Right renal pelvis (tissue), 4 donors: ENCODE data around the gene NMT2. TPM values are rescaled to one million over a fixed set of nuclear protein-coding genes. Genes with fewer than 3 reads are reported as not detected.
"Not testable (repeated sequence)": the region's sequence is repeated elsewhere in the genome, so short reads cannot be mapped to it uniquely, and the experiment has no call there.

Source experiments
- DNase-seq, 4 donors: peaks; one replicate each; pipeline ENCODE4 v3.0.0-alpha.2; 2013; ENCODE audit warnings: low read depth in 4 of 4, low spot score in 3 of 4, missing footprints in 1 of 4
- polyA plus RNA-seq, 4 donors: library from polyadenylated mRNA; unstranded; fragments of 120-200 nt; gene quantifications; one replicate each; pipeline ENCODE4 v1.2.1, GENCODE V29; 2013; ENCODE audit not compliant: insufficient read length in 4 of 4

Gene NMT2
- 10 to 100 TPM; 31.5 to 36.1 (median 35.2) TPM for polyA plus RNA-seq

GRCh38 chr10:15168291-15168785 is at the start of gene NMT2:
Gene NMT2 (minus strand): TSS chr10:15168693. CDS start chr10:15168612, 81 bp downstream.
- DNase-seq: peak; percentile 66 to 83 (median 68)

- no peak for DNase-seq
These were observed 48.2 kb upstream of the NMT2 start for GRCh38 chr10:15216700-15217099.

- no peak for DNase-seq
These were observed 45.7 kb upstream of the NMT2 start for GRCh38 chr10:15214237-15214636.

- no peak for DNase-seq
These were observed 45.0 kb upstream of the NMT2 start for GRCh38 chr10:15213461-15213861.

- DNase-seq: no peak
These were observed 43.0 kb upstream of the NMT2 start for GRCh38 chr10:15211464-15211979.

GRCh38 chr10:15210521-15210920 is 42.0 kb upstream of the NMT2 start:
- no peak for DNase-seq

- DNase-seq: peak; percentile 62 to 66 (median 64)
These were observed 41.5 kb upstream of the NMT2 start for GRCh38 chr10:15209827-15210509.

- no peak for DNase-seq
These were observed 39.7 kb upstream of the NMT2 start for GRCh38 chr10:15208221-15208620.

- not testable (repeated sequence) for DNase-seq
These were observed 38.9 kb upstream of the NMT2 start for GRCh38 chr10:15207410-15207809.

- DNase-seq: no peak
These were observed 34.1 kb upstream of the NMT2 start for GRCh38 chr10:15202639-15203038.

- not testable (repeated sequence) for DNase-seq
These were observed 33.8 kb upstream of the NMT2 start for GRCh38 chr10:15202301-15202621.

- no peak for DNase-seq
These were observed 33.3 kb upstream of the NMT2 start for GRCh38 chr10:15201589-15202300.

- no peak for DNase-seq
These were observed 32.1 kb upstream of the NMT2 start for GRCh38 chr10:15200626-15201025.

GRCh38 chr10:15197911-15198310 is 29.4 kb upstream of the NMT2 start:
- no peak for DNase-seq

GRCh38 chr10:15197276-15197675 is 28.8 kb upstream of the NMT2 start:
- DNase-seq: no peak

- no peak for DNase-seq
These were observed 27.7 kb upstream of the NMT2 start for GRCh38 chr10:15196021-15196834.

GRCh38 chr10:15189133-15189885 is 20.8 kb upstream of the NMT2 start:
- no peak for DNase-seq

GRCh38 chr10:15188603-15189002 is 20.1 kb upstream of the NMT2 start:
- DNase-seq: no peak

GRCh38 chr10:15183689-15184481 is 15.4 kb upstream of the NMT2 start:
- DNase-seq: no peak
